ENCODE measurements around the gene GNL2.

- TF ChIP-seq POLR2AphosphoS2 (IDR thresholded peaks at IDR 0.05; ENCODE audit: low read depth, low read length) (no peak), CREB1 (IDR thresholded peaks at IDR 0.05; ENCODE audit: low read depth) (no peak)
Observed at GRCh38 chr1:37606481-37607263, 10.9 kb upstream of the GNL2 start.
